K562 (cell line): ENCODE results near the gene SNRNP200. TPM values are rescaled to one million over a fixed set of nuclear protein-coding genes. Genes with fewer than 3 reads are reported as not detected.

Experiments
- CREBBP ChIP-seq: IDR thresholded peaks from one replicate; pipeline ENCODE4 v1.6.1; 2012; ENCODE audit warnings: low read depth, mild to moderate bottlenecking, control low read depth, inconsistent platforms, low read length
- FOXK1 ChIP-seq: sonication (generic); formaldehyde crosslinking; IDR thresholded peaks from 2 replicates; pipeline ENCODE4 v1.8.0; 2022; ENCODE audit warnings: missing genetic modification reagents, mild to moderate bottlenecking, borderline replicate concordance
- POLR3G ChIP-seq: IDR thresholded peaks from 2 replicates; pipeline ENCODE4 v1.6.1; 2011; ENCODE audit not compliant: insufficient read length, insufficient replicate concordance; ENCODE audit errors: extremely low read depth
- PRPF4 ChIP-seq: fragments of 200-400 bp; formaldehyde crosslinking; IDR thresholded peaks from one replicate; pipeline ENCODE4 v1.6.1; 2017; ENCODE audit warnings: low read length, low read depth, mild to moderate bottlenecking; ENCODE audit not compliant: insufficient read depth, poor library complexity, severe bottlenecking
- SMAD1 ChIP-seq: fragments of 150-350 bp; IDR thresholded peaks from 2 replicates; pipeline ENCODE4 v1.6.1; 2014; ENCODE audit warnings: low read length, low read depth; ENCODE audit not compliant: partially characterized antibody
- SMC3 ChIP-seq: conservative IDR thresholded peaks from 2 replicates; pipeline ENCODE4 v1.6.1; 2011; ENCODE audit warnings: low read depth, low read length, improper control_type of control experiment; ENCODE audit not compliant: insufficient read depth
- SRSF3 ChIP-seq: fragments of 200-400 bp; formaldehyde crosslinking; IDR thresholded peaks from 2 replicates; pipeline ENCODE4 v1.6.1; 2016; ENCODE audit warnings: mild to moderate bottlenecking, low read length, moderate library complexity; ENCODE audit not compliant: insufficient read depth
- YY1 ChIP-seq, 3 experiments: IDR thresholded peaks; 2 replicates each; pipeline ENCODE4 v1.6.1; 2011; ENCODE audit warnings: low read length in 2 of 3, mild to moderate bottlenecking in 2 of 3, moderate library complexity in 2 of 3, borderline replicate concordance in 1 of 3, control low read depth in 1 of 3, low read depth in 1 of 3; ENCODE audit not compliant: insufficient read depth in 3 of 3, insufficient replicate concordance in 2 of 3, control insufficient read depth in 1 of 3, insufficient read length in 1 of 3; ENCODE audit errors: extremely low read depth in 1 of 3
- ZBTB11 ChIP-seq, 3 experiments: fragments of 200-800 bp in 1 of 3; fragments of 250-450 bp in 1 of 3; fragments of 450-650 bp in 1 of 3; sonication (Bioruptor Pico) in 1 of 3; sonication (Bioruptor generic) in 1 of 3; formaldehyde crosslinking in 1 of 3; IDR thresholded peaks; 2 replicates each; pipeline versions ENCODE4 v1.6.1 to v1.8.0; 2016 to 2022; ENCODE audit warnings: mild to moderate bottlenecking in 2 of 3, missing genetic modification characterization in 2 of 3, missing compliant biosample characterization in 1 of 3, moderate library complexity in 1 of 3
- ZBTB9 ChIP-seq: fragments of 450-650 bp; formaldehyde crosslinking; IDR thresholded peaks from 2 replicates; pipeline ENCODE4 v1.4.0; 2020; ENCODE audit warnings: mild to moderate bottlenecking, moderate library complexity
- ZNF263 ChIP-seq: sonication (generic); formaldehyde crosslinking; IDR thresholded peaks from 2 replicates; pipeline ENCODE4 v1.8.0; 2022; ENCODE audit warnings: mild to moderate bottlenecking, missing genetic modification reagents, borderline replicate concordance
- ZNF282 ChIP-seq: sonication (generic); formaldehyde crosslinking; IDR thresholded peaks from 2 replicates; pipeline ENCODE4 v1.8.1; 2023; ENCODE audit warnings: missing genetic modification reagents
- ZNF316 ChIP-seq: fragments of 450-650 bp; IDR thresholded peaks from 2 replicates; pipeline ENCODE4 v1.6.1; 2016
- ZSCAN32 ChIP-seq: fragments of 450-650 bp; formaldehyde crosslinking; IDR thresholded peaks from 2 replicates; pipeline ENCODE4 v1.4.0; 2020; ENCODE audit warnings: mild to moderate bottlenecking, moderate library complexity
- polyA plus RNA-seq, 8 experiments: library from polyadenylated mRNA; depleted of rRNA in 4 of 8; stranded (reverse) in 5 of 8; unstranded in 3 of 8; fragments of >200 nt; fragmentation: Nextera tagmentation in 2 of 8; fragmentation: Illumina TruSeq in 1 of 8; extraction: Ambion mirVana in 2 of 8; extraction: Trizol in 1 of 8; gene quantifications; 2 replicates each; pipeline versions ENCODE4 v1.2.1 to v1.2.3, GENCODE V29; 2011 to 2014; ENCODE audit warnings: inconsistent platforms in 1 of 8, missing spikeins in 1 of 8
- total RNA-seq, 7 experiments: library from RNA; depleted of rRNA in 6 of 7; stranded (reverse); fragments of >200 nt in 6 of 7; fragmentation: Illumina TruSeq in 2 of 7; extraction: Trizol in 2 of 7; gene quantifications; 2 replicates each; pipeline versions ENCODE4 v1.2.1 to v1.2.3, GENCODE V29; 2011 to 2021; ENCODE audit warnings: low replicate concordance in 1 of 7

SNRNP200 gene
- total and polyA plus RNA-seq, 9 of the 15 experiments (the other 6 are each of a cell fraction or from before 2014, with no cell fraction given) = 76.1 to 231 (median 155) TPM

- no peak for TF ChIP-seq ZBTB9
- TF ChIP-seq SMAD1 = no peak
- TF ChIP-seq ZSCAN32 = no peak
- TF ChIP-seq ZNF263 (CRISPR knock-in tag) = no peak; the same call in 1 of the 2 replicates
- no peak for TF ChIP-seq POLR3G
- 0 out of 2 replicates have a peak, but pooled peaks have one; percentile 3 for TF ChIP-seq SMC3
- no peak for TF ChIP-seq ZNF282 (CRISPR knock-in tag)
- TF ChIP-seq SRSF3 = no peak
- no peak for TF ChIP-seq FOXK1 (CRISPR knock-in tag)
- TF ChIP-seq ZBTB11 (CRISPR knock-in tag; IDR thresholded peaks at IDR 0.05) = peak; percentile 73 to 96 (median 82); a peak in 5 of 6 replicates
- peak; percentile 26 to 80 (median 73) for TF ChIP-seq YY1 (IDR thresholded peaks at IDR 0.05; ENCODE audit: borderline replicate concordance in 1 of 3, control insufficient read depth in 1 of 3, extremely low read depth in 1 of 3, insufficient read depth in 3 of 3, insufficient read length in 1 of 3, insufficient replicate concordance in 2 of 3, low read depth in 1 of 3, low read length in 2 of 3)
- no peak for TF ChIP-seq CREBBP
- no peak for TF ChIP-seq ZNF316
- TF ChIP-seq PRPF4 = no peak
Observed at GRCh38 chr2:96265840-96266679, 39.3 kb downstream of the SNRNP200 start, which contains the start of the genes CIAO1 and TMEM127 (continued).
